Esophagus muscularis mucosa (tissue), 3 donors: ENCODE results near the gene AP1S2.

ENCODE experiments used
- EP300 ChIP-seq: sonication (generic); formaldehyde crosslinking; IDR thresholded peaks from one replicate; pipeline ENCODE4 v1.6.1; 2017; ENCODE audit warnings: antibody characterized with exemption
- TF ChIP-seq, protein P1 (sequence below), 3 experiments: fragments of 200-600 bp in 2 of 3; fragments of 450-650 bp in 1 of 3; sonication (generic) in 2 of 3; IDR thresholded peaks; one replicate each; pipeline ENCODE4 v1.5.1; 2017 to 2019; ENCODE audit warnings: antibody characterized with exemption in 3 of 3, mild to moderate bottlenecking in 2 of 3, moderate library complexity in 1 of 3

DNA sequence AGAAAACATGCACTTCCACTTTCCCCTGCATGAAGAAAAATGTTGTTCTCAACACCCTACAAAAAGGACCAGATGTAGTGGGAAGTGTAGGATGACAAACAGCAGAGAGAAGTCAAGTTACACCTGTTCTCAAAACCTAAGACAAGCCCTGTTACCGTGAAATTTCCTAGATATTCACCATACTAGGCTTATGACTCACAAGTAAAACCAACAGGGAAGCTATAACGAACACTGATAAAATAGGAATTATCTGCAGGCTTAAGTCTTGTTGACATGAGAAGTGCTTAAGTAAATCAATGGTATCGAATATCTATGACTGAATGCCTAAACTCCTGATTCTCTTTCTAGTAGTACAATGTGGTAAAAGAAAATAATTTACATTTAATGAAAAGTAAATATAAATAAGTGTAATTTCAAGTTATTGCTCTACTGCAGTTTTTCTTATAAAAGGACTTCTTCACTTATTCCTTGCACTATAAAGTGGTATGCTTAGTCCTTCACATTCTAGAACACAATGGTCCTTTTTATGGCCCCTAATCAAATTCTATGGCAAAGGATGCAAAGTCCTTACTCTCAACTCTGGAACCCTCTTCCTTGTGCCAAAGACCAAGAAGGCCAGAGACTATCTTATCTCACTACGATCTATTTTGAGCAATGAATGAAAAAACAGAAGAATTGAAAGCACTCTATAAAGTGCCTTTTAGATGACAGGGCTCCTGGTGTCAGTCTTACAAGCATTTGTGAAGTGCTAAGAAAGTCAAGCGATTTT is 19.6 kb downstream of the AP1S2 start:
- TF ChIP-seq, protein P1, sequence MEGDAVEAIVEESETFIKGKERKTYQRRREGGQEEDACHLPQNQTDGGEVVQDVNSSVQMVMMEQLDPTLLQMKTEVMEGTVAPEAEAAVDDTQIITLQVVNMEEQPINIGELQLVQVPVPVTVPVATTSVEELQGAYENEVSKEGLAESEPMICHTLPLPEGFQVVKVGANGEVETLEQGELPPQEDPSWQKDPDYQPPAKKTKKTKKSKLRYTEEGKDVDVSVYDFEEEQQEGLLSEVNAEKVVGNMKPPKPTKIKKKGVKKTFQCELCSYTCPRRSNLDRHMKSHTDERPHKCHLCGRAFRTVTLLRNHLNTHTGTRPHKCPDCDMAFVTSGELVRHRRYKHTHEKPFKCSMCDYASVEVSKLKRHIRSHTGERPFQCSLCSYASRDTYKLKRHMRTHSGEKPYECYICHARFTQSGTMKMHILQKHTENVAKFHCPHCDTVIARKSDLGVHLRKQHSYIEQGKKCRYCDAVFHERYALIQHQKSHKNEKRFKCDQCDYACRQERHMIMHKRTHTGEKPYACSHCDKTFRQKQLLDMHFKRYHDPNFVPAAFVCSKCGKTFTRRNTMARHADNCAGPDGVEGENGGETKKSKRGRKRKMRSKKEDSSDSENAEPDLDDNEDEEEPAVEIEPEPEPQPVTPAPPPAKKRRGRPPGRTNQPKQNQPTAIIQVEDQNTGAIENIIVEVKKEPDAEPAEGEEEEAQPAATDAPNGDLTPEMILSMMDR (IDR thresholded peaks at IDR 0.05), result no peak
- TF ChIP-seq EP300, result no peak
